ENCODE data around the gene RXRA.

The RXRA gene

DNA sequence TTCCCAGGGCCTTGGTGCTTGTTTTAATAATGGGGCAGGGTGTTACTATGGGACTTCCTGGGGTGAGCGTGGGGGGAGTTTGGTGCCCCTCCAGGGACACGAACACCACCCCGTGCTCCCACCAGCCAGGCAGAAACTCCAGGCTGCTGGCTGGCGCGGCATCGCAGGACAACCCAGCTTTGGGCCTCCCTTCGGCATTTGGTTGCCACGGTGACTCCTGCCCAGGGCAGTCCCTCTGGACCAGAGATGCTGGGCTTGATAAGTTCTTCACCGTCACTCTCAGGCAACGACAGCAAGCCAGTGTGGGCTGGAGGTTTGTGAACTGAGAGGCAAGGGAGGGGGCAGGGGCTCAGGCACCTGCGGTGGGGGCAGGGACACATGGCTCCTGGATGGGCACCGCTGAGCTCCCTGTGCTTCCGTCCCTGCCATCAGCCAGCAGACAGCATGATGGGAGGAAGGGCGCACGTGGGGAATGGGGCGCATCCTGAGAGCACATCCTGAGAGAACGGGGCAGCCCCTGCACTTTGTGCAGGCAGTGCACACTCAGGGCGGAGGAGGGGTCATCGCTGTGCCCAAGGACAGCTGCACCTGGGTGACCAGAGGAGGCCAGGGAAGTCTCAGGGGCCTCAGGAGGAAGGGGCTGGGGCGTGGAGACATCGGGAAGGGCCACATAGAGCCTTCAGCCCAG is 116.4 kb downstream of the RXRA start:
- TF ChIP-seq SIN3A (IDR thresholded peaks at IDR 0.05; ENCODE audit: borderline replicate concordance, insufficient read depth, low read length) (no peak), POLR2AphosphoS5 (IDR thresholded peaks at IDR 0.05; ENCODE audit: low read depth, low read length) (no peak), FOXP2 (optimal IDR thresholded peaks at IDR 0.05; ENCODE audit: borderline replicate concordance, extremely low read depth, extremely low read length, insufficient read depth) (no peak), TAF1 (IDR thresholded peaks at IDR 0.05; ENCODE audit: borderline replicate concordance, insufficient read depth, low read length) (no peak)
- TF ChIP-seq, protein P1, sequence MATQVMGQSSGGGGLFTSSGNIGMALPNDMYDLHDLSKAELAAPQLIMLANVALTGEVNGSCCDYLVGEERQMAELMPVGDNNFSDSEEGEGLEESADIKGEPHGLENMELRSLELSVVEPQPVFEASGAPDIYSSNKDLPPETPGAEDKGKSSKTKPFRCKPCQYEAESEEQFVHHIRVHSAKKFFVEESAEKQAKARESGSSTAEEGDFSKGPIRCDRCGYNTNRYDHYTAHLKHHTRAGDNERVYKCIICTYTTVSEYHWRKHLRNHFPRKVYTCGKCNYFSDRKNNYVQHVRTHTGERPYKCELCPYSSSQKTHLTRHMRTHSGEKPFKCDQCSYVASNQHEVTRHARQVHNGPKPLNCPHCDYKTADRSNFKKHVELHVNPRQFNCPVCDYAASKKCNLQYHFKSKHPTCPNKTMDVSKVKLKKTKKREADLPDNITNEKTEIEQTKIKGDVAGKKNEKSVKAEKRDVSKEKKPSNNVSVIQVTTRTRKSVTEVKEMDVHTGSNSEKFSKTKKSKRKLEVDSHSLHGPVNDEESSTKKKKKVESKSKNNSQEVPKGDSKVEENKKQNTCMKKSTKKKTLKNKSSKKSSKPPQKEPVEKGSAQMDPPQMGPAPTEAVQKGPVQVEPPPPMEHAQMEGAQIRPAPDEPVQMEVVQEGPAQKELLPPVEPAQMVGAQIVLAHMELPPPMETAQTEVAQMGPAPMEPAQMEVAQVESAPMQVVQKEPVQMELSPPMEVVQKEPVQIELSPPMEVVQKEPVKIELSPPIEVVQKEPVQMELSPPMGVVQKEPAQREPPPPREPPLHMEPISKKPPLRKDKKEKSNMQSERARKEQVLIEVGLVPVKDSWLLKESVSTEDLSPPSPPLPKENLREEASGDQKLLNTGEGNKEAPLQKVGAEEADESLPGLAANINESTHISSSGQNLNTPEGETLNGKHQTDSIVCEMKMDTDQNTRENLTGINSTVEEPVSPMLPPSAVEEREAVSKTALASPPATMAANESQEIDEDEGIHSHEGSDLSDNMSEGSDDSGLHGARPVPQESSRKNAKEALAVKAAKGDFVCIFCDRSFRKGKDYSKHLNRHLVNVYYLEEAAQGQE (IDR thresholded peaks at IDR 0.05; ENCODE audit: insufficient read depth in 1 of 2, low read depth in 2 of 2, low read length in 2 of 2), result no peak

DNA sequence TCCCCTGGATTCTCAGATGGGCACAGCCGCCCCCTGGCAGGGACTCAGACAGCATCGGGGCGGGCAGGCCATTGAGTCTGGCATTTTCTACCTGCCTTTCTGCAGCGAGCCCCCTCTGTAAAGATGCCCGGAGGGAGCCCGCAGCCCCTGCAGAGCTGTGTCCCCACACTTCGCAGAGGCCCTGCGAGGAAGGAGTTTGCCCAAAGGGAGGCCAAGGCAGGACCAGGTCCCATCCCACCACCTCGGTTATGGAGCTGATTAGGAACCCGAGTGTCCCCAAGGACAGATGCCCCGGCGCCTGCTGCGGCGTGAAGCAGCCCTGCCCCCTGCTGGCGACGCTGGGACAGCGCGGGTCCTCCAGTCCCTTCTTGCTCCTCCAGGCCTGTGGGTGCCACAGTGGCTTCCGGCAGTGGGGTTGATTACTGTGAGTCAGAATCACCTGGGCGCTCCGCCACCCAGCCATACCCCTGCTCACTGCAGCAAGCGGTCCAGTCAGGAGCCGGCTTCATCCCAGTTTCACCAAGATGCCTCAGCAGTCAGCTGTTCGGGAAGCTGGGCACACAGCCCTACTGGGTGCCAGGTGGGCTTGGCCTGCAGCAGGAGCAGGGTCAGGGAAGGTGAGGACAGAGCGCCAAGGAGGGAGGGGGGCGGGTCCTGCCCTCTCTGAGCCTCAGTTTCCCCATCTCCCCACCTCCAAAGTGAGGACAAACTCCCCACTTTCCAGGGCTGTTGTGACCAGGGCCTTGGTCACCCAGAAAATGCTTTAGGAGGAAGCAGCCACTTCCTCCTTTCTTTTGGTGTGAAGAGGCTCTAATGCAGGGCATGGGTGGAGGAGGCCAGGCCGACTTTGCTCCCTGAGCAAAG is 117.2 kb downstream of the RXRA start:
- TF ChIP-seq, protein P1 (IDR thresholded peaks at IDR 0.05; ENCODE audit: insufficient read depth in 1 of 2, low read depth in 2 of 2, low read length in 2 of 2), result no peak
- TF ChIP-seq SIN3A (IDR thresholded peaks at IDR 0.05; ENCODE audit: borderline replicate concordance, insufficient read depth, low read length) (no peak), TAF1 (IDR thresholded peaks at IDR 0.05; ENCODE audit: borderline replicate concordance, insufficient read depth, low read length) (no peak), FOXP2 (optimal IDR thresholded peaks at IDR 0.05; ENCODE audit: borderline replicate concordance, extremely low read depth, extremely low read length, insufficient read depth) (no peak), POLR2AphosphoS5 (IDR thresholded peaks at IDR 0.05; ENCODE audit: low read depth, low read length) (no peak)

DNA sequence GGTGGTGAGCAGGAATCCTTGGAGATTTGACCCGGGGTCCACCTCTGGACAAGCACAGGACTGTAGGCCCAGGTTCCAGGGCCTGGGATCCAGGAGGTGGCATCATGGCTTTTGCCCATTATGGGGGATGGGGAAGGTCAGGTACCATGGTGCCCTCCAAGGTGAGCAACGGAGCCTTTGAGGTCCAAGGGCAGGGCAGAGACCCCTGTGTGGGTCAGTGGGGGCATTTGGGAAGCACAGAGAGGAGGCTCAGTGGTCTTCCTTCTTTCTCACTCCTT is 117.7 kb downstream of the RXRA start:
- TF ChIP-seq SIN3A (IDR thresholded peaks at IDR 0.05; ENCODE audit: borderline replicate concordance, insufficient read depth, low read length), result no peak
- TF ChIP-seq FOXP2 (optimal IDR thresholded peaks at IDR 0.05; ENCODE audit: borderline replicate concordance, extremely low read depth, extremely low read length, insufficient read depth), result no peak
- no peak for TF ChIP-seq POLR2AphosphoS5 (IDR thresholded peaks at IDR 0.05; ENCODE audit: low read depth, low read length)
- TF ChIP-seq TAF1 (IDR thresholded peaks at IDR 0.05; ENCODE audit: borderline replicate concordance, insufficient read depth, low read length), result no peak
- TF ChIP-seq, protein P1 (IDR thresholded peaks at IDR 0.05; ENCODE audit: insufficient read depth in 1 of 2, low read depth in 2 of 2, low read length in 2 of 2), result no peak

DNA sequence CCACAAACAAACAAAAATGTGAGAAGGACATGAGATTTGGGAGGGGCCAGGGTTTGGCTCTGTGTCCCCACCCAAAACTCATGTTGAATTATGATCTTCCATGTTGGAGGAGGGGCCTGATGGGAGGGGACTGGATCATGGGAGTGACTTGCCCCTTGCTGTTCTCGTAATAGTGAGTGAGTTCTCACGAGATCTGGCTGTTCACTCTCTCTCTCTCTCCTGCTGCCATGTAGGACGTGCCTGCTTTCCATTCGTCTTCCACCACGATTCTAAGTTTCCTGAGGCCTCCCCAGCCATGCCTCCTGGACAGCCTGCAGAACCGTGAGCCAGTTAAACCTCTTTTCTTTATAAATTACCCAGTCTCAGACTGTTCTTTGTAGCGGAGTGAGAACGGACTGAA is 118.7 kb downstream of the RXRA start:
- TF ChIP-seq FOXP2 (optimal IDR thresholded peaks at IDR 0.05; ENCODE audit: borderline replicate concordance, extremely low read depth, extremely low read length, insufficient read depth), result no peak
- TF ChIP-seq, protein P1 (IDR thresholded peaks at IDR 0.05; ENCODE audit: insufficient read depth in 1 of 2, low read depth in 2 of 2, low read length in 2 of 2), result no peak
- no peak for TF ChIP-seq TAF1 (IDR thresholded peaks at IDR 0.05; ENCODE audit: borderline replicate concordance, insufficient read depth, low read length)
- no peak for TF ChIP-seq POLR2AphosphoS5 (IDR thresholded peaks at IDR 0.05; ENCODE audit: low read depth, low read length)
- no peak for TF ChIP-seq SIN3A (IDR thresholded peaks at IDR 0.05; ENCODE audit: borderline replicate concordance, insufficient read depth, low read length)
